Measurements from ENCODE around the gene TBC1D22A.

GRCh38 chr22:47145883-47146282 lies 383.4 kb downstream of the TBC1D22A start:
- no peak for TF ChIP-seq CTCF (conservative IDR thresholded peaks at IDR 0.05; ENCODE audit: low read length)
- TF ChIP-seq EZH2phosphoT487 (IDR thresholded peaks at IDR 0.05; ENCODE audit: borderline replicate concordance, low read depth, low read length) = no peak

Measured in OCI-LY7 (cell line).